SH-SY5Y (cell line): ENCODE measurements around the gene P2RX6.

Experiments
- GATA2 ChIP-seq: IDR thresholded peaks from 2 replicates; pipeline ENCODE4 v1.6.1; 2011; ENCODE audit warnings: mild to moderate bottlenecking, low read depth, low read length
- GATA3 ChIP-seq: IDR thresholded peaks from 2 replicates; pipeline ENCODE4 v1.6.1; 2011; ENCODE audit warnings: low read depth, mild to moderate bottlenecking, low read length, moderate library complexity

The P2RX6 gene

DNA sequence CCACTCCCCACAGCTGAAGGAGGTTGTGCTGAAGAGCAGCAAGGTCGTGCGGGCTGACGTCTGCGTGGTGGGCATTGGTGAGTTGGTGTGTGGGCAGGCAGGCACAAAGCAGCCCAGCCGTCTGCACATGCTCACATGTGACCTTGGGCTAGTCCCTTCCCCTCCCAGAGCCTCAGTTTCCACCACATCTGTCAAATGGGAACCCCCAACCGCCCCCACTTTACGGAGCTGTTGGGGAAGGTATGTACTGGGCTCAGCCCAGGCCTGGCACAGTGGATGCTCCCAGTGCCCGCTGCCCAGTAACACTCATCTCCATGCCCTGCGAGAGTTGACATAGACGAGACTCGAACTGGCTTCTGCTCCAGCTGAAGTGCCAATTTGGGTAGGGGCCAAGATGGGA is 37.9 kb upstream of the P2RX6 start:
- no peak for TF ChIP-seq GATA3
- TF ChIP-seq GATA2, result no peak

DNA sequence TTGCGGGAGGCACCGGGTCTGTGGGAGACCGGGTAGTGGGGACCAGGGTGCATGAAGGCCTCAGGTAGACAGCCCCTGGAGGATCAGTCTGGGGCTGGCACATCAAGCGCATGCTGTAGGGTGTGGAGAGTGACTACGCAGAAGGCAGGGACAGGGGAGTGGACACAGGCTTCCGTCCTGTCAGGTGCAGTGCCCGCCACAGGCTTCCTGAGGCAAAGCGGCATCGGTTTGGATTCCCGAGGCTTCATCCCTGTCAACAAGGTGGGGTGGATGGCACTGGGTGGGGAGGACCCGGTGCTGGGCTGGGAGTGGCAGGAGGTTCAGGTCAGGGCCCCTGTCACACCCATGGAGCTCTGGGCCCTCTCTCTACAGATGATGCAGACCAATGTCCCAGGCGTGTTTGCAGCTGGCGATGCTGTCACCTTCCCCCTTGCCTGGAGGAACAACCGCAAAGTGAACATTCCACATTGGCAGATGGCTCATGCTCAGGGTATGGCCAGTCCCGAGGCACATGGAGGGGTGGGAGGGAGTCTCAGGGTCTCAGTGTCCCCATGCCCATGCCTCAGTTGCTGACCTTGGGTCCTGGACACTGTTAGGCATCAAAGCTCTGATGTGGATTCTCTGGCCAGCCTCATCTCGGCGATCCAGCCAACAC is 37.3 kb upstream of the P2RX6 start:
- TF ChIP-seq GATA2, result no peak

DNA sequence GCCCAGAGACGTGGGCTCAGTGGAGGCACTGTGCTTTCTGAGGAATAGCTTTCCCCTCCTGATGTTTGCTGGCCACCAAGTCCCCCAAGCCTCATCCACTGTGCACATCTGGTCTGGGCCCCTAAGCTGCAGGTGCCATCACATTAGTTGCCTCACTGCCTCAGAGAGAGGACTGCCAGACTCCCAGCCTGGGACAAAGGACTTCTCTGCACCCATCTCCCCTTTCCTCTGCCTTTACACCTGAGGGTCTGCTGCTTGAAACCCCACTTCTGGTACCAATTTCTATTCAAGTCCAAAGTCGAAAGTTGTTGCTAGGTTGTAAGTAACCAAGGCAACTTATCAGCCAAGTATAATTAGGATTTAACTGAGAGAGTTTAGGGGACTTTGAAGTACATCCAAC is 36.5 kb upstream of the P2RX6 start:
- TF ChIP-seq GATA2 (no peak), GATA3 (no peak)

DNA sequence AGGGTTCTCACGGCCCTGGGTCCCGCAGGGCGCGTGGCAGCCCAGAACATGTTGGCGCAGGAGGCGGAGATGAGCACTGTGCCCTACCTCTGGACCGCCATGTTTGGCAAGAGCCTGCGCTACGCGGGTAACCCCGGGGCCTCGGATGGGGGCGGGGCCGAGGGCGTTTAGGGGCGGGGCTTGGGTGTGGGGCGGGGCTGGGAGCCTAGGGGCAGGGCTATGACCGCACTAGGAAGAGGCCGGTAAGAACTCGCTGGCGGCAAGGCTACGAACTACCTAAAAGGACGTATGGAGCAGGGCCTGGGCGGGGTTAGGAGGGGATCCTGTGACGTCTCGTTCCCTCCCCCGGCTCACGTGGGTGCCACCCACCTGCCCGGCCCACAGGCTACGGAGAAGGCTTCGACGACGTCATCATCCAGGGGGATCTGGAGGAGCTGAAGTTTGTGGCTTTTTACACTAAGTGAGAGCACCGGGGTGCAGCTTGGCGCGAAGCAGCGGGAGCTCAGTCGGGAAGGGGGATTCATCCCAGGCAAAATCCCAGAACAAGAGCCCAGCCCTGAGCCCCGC is 35.6 kb upstream of the P2RX6 start:
- TF ChIP-seq GATA2, result no peak
- no peak for TF ChIP-seq GATA3

DNA sequence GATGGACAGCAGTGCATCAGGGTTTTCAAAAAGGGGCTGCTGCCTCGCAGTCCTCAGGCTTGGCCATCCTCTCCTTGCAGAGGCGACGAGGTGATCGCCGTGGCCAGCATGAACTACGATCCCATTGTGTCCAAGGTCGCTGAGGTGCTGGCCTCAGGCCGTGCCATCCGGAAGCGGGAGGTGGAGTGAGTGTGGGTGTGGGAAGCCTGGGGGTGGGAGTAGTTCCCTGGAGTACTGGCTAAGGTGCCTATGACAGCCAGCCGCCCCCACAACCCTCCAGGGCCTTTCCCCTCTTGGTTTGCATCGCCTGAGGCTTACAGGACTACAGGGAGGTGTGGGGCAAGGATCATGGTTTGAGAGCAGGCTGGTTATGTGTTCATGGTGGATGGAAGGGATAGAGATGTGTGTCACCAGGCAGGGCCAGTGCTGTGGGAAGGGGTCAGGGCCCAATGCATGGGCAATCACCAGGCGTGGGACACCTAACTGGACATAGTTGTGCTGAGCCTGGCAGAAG is 35.0 kb upstream of the P2RX6 start:
- TF ChIP-seq GATA3 (no peak), GATA2 (no peak)

DNA sequence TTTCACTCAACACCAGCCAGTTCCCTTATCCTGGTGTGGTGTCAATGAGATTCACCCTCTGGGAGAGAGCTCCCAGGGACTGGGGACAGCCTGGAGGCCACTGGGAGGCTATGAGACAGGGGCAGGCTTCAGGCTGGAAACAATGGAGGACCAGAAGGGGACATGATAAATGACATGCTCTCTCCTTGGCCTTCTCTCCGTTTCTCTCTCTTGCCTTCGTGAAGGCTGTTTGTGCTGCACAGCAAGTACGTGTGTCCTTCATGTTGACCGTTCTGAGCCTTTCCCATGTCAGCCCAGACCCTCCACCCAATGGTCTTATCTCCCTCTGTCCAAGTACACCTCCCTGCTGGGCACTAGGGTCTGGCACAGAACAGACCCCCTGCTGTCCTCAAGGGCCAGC is 34.4 kb upstream of the P2RX6 start:
- TF ChIP-seq GATA2, result no peak
- TF ChIP-seq GATA3, result no peak

DNA sequence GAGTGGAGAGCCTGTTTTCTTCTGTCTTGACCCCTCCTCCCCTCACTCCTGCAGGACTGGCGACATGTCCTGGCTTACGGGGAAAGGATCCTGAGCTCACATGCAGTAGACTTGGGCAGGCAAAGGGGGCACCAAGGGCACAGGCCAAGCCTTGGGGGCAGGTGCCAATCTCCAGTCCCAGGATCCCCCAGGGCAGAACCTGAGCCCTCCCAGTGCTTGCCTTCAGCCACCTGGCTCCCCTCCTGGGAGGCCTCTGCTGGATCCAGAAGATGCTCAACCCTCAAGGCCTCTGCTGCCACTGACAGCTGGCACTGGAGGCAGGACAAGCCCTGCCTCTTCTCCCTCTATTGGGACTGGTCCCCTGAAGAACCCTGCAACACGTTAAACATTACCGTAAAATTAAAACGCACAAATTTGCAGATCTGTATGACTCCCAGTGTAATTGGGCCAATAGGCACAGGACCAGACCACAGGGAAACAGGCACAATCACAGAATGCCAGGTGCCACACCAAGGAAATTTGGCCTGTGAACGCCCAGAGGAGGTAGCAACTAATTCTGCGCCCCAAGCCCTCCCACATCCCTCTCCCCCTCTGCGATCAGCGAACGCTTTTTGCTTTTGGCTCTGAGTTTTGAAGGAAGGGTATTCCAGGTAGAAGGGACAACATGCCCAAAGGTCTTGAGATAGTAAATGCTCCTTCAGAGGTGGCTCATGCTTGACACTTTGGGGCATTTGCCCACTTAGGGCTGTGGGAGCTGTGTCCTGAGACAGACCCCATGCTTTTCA is 33.8 kb upstream of the P2RX6 start:
- TF ChIP-seq GATA2 (no peak), GATA3 (no peak)

DNA sequence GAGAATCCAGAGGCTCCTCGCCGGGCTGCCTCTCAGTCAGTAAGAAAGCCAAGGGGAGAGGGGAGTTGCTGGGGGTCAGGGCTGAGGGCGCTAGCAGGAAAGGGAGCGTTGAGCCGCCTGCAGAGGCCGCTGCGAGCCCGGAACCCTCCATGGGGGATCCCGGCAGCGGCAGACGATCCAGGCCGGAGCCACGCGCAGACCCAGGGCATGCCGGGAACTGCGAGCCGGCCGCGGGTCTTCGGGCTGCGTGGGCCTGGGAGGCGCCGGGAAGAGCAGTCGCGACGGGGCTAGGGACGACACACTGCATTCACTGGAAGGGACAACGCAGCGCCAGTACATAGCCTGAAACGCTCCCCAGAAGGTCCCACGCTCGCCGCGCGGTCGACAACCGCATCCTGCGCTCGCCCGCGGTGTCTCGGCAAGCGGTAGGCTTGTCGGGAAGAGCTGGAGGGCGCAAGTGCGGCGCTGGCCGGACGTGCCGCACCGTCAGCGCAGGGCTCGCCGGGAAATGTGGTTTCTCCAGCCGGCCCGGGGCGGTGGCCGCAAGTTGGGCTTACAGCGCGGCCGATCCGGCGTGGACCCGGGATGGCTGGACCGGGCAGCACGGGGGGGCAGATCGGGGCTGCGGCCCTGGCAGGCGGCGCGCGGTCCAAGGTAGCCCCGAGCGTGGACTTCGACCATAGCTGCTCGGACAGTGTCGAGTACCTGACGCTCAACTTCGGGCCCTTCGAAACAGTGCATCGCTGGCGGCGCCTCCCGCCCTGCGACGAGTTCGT is 33.0 kb upstream of the P2RX6 start, which contains the start of gene LZTR1:
TSS of gene LZTR1 (plus strand) at position 511 of the 776 bp plus-strand sequence. CDS start at position 586, 75 bp downstream.
- TF ChIP-seq GATA3 (no peak), GATA2 (no peak)

DNA sequence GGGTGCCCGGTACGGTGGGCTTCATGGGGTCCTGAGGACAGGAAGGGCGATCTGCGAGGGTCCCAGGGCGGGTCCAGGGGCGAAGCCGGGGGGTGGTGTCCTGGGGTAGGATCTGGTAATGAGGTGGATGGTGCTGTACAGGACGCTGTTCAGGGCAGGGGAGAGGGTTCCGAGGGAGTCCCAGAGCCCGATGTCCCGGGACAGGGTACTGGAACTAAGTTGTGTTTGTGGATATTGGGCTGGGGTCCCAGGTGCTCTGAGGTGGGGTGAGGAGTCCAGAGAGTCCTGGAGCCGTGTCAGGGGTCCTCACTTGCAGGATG is 32.4 kb upstream of the P2RX6 start:
- no peak for TF ChIP-seq GATA2
- no peak for TF ChIP-seq GATA3

DNA sequence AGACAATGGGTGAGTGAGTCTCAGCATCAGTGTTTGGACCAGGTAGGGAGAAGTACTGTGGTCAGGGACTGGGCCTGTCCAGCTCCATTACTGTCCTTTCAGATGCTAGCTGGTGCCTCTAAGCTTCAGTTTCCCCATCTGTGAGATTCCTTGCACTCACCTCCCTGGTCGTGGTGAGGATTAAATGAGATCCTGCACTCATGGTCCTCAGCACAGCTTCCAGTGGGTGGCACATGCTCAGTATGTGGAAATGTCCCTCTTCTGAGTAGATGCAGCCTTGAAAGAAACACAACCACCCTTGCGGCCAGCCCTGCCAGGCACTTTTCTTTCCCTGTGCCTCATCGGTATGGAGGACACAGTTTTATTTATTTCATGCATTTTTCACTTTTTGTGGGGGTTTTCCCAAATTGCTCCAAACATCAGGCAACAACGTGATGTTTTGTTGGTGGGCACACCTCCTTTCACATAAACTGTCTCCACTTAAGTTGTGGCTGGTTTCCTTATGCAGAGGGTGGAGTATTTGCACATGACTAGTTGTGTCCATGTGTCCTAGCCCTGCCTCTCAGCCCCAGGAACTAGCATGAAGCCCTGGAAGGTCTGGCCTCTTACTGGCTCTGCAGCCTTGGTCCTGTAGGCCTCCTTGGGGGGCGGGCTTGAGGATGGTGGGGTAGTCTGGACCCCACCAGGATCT is 31.7 kb upstream of the P2RX6 start:
- no peak for TF ChIP-seq GATA2
- no peak for TF ChIP-seq GATA3

DNA sequence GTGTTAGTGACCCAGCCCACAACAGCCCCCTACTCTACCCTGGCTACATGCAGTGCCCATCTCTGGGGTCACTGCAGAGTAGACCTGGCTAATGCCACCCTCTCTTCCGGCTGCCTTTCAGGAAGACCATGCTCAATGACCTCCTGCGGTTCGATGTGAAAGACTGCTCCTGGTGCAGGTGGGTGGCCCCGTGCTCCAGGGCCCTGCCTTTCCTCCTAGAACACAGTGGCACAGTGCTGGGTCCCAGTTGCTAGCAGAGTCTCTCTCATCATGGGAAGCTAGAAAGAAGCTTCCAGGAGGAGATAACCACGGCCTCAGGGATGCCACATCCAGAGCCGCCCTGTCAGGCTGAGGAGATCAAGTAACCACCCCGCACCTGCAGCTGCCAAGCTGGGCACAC is 29.2 kb upstream of the P2RX6 start:
- no peak for TF ChIP-seq GATA2
- no peak for TF ChIP-seq GATA3

DNA sequence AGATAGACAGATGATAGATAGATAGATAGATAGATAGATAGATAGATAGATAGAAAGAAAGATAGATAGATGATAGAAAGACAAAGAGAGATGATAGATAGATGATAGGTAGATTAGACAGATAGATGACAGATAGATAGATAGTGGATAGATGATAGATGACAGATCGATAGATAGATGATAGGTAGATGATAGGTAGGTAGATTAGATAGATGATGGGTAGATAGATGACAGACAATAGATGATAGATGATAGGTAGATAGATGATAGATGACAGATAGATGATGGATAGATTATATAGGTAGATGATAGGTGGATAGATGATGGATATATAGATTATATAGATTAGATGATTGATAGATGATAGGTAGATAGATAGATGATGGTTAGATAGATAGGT is 28.6 kb upstream of the P2RX6 start:
- no peak for TF ChIP-seq GATA2
- no peak for TF ChIP-seq GATA3

DNA sequence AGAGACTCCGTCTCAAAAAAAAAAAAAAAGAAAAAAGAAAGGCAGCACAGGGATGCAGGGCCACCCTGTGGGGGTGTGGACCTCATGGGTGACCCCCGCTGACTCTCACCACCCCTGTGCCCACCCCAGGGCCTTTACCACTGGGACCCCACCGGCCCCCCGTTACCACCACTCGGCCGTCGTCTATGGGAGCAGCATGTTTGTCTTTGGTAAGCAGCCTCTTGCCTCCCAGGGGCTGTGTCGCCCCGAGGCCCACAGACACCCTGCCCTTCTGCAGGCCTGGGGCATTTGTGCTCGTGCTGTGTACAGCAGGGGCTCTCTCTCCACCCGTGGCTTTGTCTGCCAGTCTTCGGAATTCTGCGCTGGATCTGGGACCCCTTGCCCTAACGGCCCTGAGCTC is 27.6 kb upstream of the P2RX6 start:
- TF ChIP-seq GATA2 (no peak), GATA3 (no peak)

DNA sequence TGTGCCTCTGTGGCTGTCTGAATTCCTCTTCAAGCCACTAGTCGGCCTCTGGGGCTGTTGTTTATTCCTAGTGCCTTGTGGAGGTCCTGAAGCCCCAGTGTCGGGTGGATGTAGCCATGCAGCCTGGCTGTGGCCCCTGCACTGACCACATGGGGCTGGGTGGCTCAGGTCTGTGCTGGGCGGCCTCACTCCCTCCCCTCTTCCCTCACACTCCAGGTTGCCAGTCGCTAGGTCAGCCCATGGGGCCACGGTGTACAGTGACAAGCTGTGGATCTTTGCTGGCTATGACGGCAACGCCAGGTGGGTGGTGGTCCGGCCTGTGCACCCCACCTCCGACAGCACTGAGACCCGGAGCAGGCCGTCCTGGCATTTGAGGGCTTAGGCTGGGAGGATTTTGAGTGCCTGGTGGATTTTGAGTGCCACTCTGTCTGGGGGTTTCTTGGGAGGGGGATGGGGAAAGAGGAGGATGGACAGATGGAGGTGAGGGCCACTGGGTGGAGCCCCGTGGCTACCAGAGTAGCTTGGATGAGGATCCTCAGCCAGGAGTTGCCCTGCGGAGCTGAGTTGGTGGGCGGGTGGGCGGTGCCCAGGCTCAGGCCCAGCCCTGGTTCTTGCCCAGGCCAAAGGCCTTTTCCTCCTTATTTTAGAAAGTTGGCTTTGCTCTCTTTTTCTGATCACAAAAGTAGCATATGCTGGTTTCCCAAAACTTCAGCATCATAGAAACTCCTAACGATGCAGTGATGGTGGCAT is 26.2 kb upstream of the P2RX6 start:
- TF ChIP-seq GATA3 (no peak), GATA2 (no peak)
